ENCODE data around the gene C22orf39. TPM values are rescaled to one million over a fixed set of nuclear protein-coding genes. Genes with fewer than 3 reads are reported as not detected.

The C22orf39 gene, protein sequence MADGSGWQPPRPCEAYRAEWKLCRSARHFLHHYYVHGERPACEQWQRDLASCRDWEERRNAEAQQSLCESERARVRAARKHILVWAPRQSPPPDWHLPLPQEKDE
- 10 to 100 TPM; 44.9 to 64.3 (median 58.5) TPM for total RNA-seq
- polyA plus RNA-seq, result 45.6 TPM
- long read RNA-seq, donor 1, transcript C22orf39-203 (3 exons, 1,005 nt), result minor isoform, 11 of 251 reads
- long read RNA-seq, donor 1, transcript C22orf39-202 (3 exons, 3,350 nt), result major isoform, 208 of 251 reads
- long read RNA-seq, donor 1, partial matches to known transcripts, result 9 of 251 reads
- long read RNA-seq, donor 1, other reads (novel, unspliced or antisense), result 23 of 251 reads
- long read RNA-seq, donor 2, transcript C22orf39-202 (3 exons, 3,350 nt), result major isoform, 84 of 118 reads
- long read RNA-seq, donor 2, transcript C22orf39-203 (3 exons, 1,005 nt), result minor isoform, 17 of 118 reads
- long read RNA-seq, donor 2, partial matches to known transcripts, result 16 of 118 reads
- long read RNA-seq, donor 2, other reads (novel, unspliced or antisense), result 1 of 118 reads
- long read RNA-seq, donor 3, transcript C22orf39-203 (3 exons, 1,005 nt), result minor isoform, 11 of 454 reads
- long read RNA-seq, donor 3, transcript C22orf39-202 (3 exons, 3,350 nt), result major isoform, 380 of 454 reads
- long read RNA-seq, donor 3, partial matches to known transcripts, result 43 of 454 reads
- long read RNA-seq, donor 3, other reads (novel, unspliced or antisense), result 20 of 454 reads
- long read RNA-seq, donor 4, transcript C22orf39-203 (3 exons, 1,005 nt), result minor isoform, 15 of 125 reads
- long read RNA-seq, donor 4, transcript C22orf39-202 (3 exons, 3,350 nt), result major isoform, 96 of 125 reads
- long read RNA-seq, donor 4, partial matches to known transcripts, result 4 of 125 reads
- long read RNA-seq, donor 4, other reads (novel, unspliced or antisense), result 10 of 125 reads

DNA sequence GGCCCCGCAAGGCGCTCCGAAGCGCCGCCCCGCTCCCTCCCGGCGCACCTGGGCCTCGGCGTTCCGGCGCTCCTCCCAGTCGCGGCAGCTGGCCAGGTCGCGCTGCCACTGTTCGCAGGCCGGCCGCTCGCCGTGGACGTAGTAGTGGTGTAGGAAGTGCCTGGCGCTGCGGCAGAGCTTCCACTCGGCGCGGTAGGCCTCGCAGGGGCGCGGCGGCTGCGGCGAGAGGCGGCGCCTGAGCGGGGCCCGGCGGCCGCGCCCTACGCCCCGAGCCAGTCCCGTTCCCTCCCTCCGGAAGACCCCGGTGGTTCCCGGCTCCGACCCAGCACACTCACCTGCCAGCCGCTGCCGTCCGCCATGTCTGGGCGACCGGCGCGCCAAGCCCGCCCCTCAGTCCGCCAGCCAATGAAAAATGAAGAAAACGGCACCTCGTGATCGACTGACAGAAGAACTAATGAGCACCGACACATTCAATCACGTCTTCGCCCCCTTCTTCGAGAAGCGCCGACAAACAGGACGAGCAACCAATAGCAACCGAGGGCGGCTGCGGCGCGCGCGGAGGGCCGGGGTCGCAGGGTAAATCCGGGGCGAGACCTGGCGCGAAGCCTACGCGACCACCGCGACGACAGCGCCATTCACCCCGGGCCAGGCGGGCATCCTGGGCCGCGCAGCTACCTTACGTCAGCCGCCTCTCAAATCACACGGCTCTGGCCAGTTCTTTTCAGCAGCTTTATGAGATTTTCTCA lies at the start of gene C22orf39:
Gene C22orf39 (minus strand): TSS at position 382 of the 746 bp plus-strand sequence. CDS start 23 bp downstream, at position 359.
- DNase-seq, result peak; percentile 89 to 94 (median 93)
- peaks cover 13% of the 10 kb centered on the region for H3K4me1 ChIP-seq (ENCODE audit: control insufficient read depth, insufficient read depth, low read length)
- under 1% methylated on average over 92 of the region's 92 CpGs for WGBS
- ATAC-seq, result peak; percentile 95 to 96
- peak within 1 kb of the TSS; percentile 82 for H3K27ac ChIP-seq (ENCODE audit: low read length)
- intact Hi-C loops (cut with DNase I), result no loop called here
- peak within 1 kb of the TSS; percentile 82 for H3K4me3 ChIP-seq (ENCODE audit: low read length)
- no peaks in the 10 kb centered on the region for H3K27me3 ChIP-seq (ENCODE audit: control insufficient read depth, insufficient read depth)
- no peaks in the 10 kb centered on the region for H3K9me3 ChIP-seq (ENCODE audit: control insufficient read depth, low read length)

DNA sequence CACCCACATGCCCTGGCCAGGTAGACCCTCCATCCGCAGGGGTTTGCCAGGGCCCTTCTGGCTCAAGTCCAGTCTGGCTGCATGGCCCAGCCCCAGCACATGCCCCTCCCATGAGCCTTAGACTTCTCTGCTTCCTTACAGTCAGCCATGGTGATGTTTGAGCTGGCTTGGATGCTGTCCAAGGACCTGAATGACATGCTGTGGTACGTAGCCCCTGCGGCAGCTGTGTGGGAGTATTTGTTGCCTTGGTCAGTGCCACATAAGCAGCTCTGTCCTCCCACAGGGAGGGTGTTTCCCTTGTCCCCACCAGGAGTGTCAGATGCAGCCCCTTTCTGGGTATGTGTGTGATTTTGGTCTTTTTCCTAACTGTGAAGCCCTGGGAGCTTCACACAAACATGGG lies 49.7 kb upstream of the C22orf39 start:
- Histone ChIP-seq H3K4me3 (ENCODE audit: low read length) (no peak overlapping the region), H3K27me3 (ENCODE audit: control insufficient read depth, insufficient read depth) (no peaks in the 10 kb centered on the region), H3K4me1 (ENCODE audit: control insufficient read depth, insufficient read depth, low read length) (no peaks in the 10 kb centered on the region), H3K27ac (ENCODE audit: low read length) (no peak overlapping the region), H3K9me3 (ENCODE audit: control insufficient read depth, low read length) (no peaks in the 10 kb centered on the region)
- DNase-seq, result no peak
- 42% methylated on average over 3 of the region's 3 CpGs for WGBS
- peak in 1 of 2 donors; percentile 11 for ATAC-seq
- intact Hi-C loops (cut with DNase I), result loop anchor here in 3 of 4 donors (5.0 to 10.0 kb wide), 3 partner anchors 98 to 138 kb away; no protein-coding TSS in a partner anchor

DNA sequence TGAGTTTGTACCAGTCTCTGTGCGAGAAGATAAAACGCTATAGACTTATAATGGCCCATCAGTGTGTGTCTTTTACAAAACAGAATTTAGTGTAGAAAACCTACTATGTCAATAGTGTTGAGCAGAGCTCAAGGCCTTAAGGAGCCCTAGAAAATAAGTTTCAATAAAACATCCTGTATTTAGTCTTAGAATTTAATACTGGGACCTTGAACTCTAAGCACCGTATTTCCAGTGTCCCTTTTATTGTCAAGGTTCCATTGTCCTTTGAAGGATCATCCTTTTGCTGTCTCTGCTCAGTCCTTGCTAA lies 48.8 kb upstream of the C22orf39 start:
- H3K4me1 ChIP-seq (ENCODE audit: control insufficient read depth, insufficient read depth, low read length), result no peaks in the 10 kb centered on the region
- no peak overlapping the region for H3K27ac ChIP-seq (ENCODE audit: low read length)
- no peaks in the 10 kb centered on the region for H3K9me3 ChIP-seq (ENCODE audit: control insufficient read depth, low read length)
- ATAC-seq, result no peak
- DNase-seq, result no peak
- no peak overlapping the region for H3K4me3 ChIP-seq (ENCODE audit: low read length)
- intact Hi-C loops (cut with DNase I), result loop anchor here in 3 of 4 donors (5.0 to 10.0 kb wide), 3 partner anchors 99 to 139 kb away; no protein-coding TSS in a partner anchor
- H3K27me3 ChIP-seq (ENCODE audit: control insufficient read depth, insufficient read depth), result no peaks in the 10 kb centered on the region
- WGBS, result 94% methylated on average over 3 of the region's 3 CpGs

DNA sequence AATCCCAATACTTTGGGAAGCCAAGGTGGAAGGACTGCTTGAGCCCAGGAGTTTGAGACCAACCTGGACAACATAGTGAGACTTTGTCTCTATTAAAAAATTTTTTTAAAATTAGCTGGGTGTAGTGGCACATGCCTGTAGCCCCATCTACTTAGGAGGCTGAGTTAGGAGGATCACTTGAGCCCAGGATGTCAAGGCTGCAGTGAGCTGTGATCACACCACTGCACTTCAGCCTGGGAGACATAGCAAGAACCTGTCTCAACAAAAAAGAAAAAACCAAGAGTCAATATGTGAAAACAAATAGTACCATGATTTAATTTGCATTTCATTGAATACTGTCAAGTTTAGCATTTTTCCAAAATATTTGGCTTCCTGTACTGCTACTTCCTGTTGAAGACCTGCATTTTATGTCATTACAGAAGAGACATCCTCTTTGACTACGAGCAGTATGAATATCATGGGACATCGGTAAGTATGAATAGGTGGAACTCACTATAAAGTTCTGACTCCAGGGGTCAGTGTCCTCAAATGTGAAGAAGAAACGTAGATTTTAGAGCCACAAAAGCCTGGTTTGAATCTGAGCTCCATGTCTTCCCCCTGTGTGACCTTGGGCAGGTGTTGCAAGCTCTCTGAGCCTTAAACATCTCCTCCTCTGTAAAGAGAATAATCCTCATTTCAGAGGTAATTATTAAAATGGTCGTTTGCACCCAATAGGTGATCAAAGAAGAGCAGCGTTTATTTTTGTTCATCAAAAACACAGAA lies 48.2 kb upstream of the C22orf39 start:
- no peaks in the 10 kb centered on the region for H3K9me3 ChIP-seq (ENCODE audit: control insufficient read depth, low read length)
- no peaks in the 10 kb centered on the region for H3K27me3 ChIP-seq (ENCODE audit: control insufficient read depth, insufficient read depth)
- DNase-seq, result no peak
- intact Hi-C loops (cut with DNase I), result loop anchor here in 3 of 4 donors (5.0 to 10.0 kb wide), 3 partner anchors 99 to 139 kb away; no protein-coding TSS in a partner anchor
- no peak overlapping the region for H3K4me3 ChIP-seq (ENCODE audit: low read length)
- H3K4me1 ChIP-seq (ENCODE audit: control insufficient read depth, insufficient read depth, low read length), result no peaks in the 10 kb centered on the region
- ATAC-seq, result no peak
- 66% methylated on average over 5 of the region's 5 CpGs for WGBS
- no peak overlapping the region for H3K27ac ChIP-seq (ENCODE audit: low read length)

DNA sequence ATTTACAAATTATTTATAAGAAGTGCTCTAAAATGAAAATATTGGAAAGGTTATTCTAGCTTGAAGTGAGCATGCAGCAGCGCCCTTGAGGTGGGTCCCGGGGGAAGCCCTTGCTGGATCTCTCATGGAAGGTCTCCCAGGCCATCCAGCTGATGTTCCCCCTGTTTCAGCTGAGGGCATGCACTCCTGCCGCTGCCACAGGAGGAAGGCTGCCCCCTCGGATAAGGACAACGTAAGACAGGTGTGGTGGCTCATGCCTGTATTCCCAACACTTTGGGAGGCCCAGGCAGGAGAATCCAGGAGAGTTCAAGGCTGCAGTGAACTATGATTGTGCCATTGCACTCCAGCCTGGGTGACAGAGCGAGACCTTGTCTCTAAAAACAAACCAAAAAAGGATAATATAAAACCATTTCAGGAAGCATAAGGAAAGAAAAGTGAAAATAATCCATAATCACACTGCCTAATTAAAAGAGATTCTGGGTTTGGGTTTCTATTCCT lies 47.2 kb upstream of the C22orf39 start:
- no peak overlapping the region for H3K27ac ChIP-seq (ENCODE audit: low read length)
- 95% methylated on average over 6 of the region's 6 CpGs for WGBS
- intact Hi-C loops (cut with DNase I), result loop anchor here (5.0 to 10.0 kb wide), 3 partner anchors 100 to 140 kb away; no protein-coding TSS in a partner anchor
- H3K4me3 ChIP-seq (ENCODE audit: low read length), result no peak overlapping the region
- ATAC-seq (no peak), DNase-seq (no peak)
- no peaks in the 10 kb centered on the region for H3K4me1 ChIP-seq (ENCODE audit: control insufficient read depth, insufficient read depth, low read length)
- no peaks in the 10 kb centered on the region for H3K9me3 ChIP-seq (ENCODE audit: control insufficient read depth, low read length)
- no peaks in the 10 kb centered on the region for H3K27me3 ChIP-seq (ENCODE audit: control insufficient read depth, insufficient read depth)

DNA sequence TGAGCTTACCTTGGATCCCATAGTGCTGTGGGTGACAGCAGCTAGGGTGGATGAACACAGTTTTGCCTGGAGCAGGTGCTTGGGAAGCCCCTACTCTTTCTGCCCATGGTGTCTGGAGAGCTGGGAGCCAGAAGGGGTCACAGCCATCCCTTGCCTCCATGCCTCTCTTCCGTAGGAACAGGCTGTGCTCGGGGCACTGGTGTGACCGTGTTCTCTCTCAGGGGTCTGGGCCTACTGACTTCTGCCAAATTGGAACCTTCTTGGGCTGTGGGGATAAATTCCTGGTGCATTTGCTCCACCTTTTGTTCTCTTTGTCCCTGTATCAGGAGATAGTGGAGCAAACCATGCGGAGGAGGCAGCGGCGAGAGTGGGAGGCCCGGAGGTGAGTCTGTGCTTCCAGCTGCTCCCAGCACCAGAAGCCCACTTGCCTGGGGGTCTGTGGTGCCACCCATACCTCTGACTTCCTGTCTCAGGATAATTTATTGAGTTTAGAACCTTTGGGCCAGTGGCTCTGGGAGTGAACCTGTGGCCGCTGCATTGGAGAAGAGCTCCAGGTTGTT lies 46.6 kb upstream of the C22orf39 start:
- no peak overlapping the region for H3K27ac ChIP-seq (ENCODE audit: low read length)

DNA sequence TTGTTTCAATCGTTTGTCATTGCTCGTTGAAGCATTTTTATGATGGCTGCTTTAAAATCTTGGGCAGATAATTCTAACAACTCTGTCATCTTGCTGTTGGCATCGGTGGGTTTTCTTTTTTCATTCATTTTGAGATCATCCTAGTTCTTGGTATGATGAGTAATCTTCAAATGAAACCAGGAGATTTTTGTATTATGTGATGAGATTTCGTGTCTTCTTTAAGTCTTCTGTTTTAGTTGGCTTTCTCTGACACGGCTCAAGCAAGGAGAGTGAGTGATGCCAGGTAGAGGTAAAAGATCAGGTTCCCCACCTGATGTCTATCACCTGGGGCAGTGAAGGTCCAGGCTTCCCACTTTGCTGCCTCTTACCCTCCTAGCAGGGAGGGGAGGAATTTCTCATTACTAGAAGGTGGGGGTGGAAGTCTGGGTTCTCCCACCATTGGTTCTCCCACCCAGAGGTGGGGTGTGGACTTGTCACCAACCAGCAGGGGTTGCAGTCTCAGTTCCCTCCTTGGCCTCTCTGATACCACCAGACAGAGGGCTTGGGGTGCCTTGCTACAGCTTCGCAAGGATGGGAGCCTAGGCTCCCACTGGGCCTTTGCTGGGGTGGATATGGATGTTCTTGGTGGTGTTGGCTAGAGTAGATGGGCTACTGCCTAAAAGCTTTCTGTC lies 45.1 kb upstream of the C22orf39 start:
- no peak overlapping the region for H3K27ac ChIP-seq (ENCODE audit: low read length)
- H3K4me1 ChIP-seq (ENCODE audit: control insufficient read depth, insufficient read depth, low read length), result no peaks in the 10 kb centered on the region
- no peak overlapping the region for H3K4me3 ChIP-seq (ENCODE audit: low read length)
- DNase-seq (no peak), ATAC-seq (no peak)
- intact Hi-C loops (cut with DNase I), result loop anchor here in 3 of 4 donors (5.0 to 10.0 kb wide), 3 partner anchors 102 to 142 kb away; no protein-coding TSS in a partner anchor
- no peaks in the 10 kb centered on the region for H3K9me3 ChIP-seq (ENCODE audit: control insufficient read depth, low read length)
- 91% methylated on average over 6 of the region's 6 CpGs for WGBS
- no peaks in the 10 kb centered on the region for H3K27me3 ChIP-seq (ENCODE audit: control insufficient read depth, insufficient read depth)

More for the DNA sequence above, 46.6 kb upstream of the C22orf39 start:
- 96% methylated on average over 8 of the region's 8 CpGs for WGBS
- intact Hi-C loops (cut with DNase I), result loop anchor here in 3 of 4 donors (5.0 to 10.0 kb wide), 3 partner anchors 101 to 141 kb away; no protein-coding TSS in a partner anchor
- Histone ChIP-seq H3K27me3 (ENCODE audit: control insufficient read depth, insufficient read depth) (no peaks in the 10 kb centered on the region), H3K4me3 (ENCODE audit: low read length) (no peak overlapping the region), H3K4me1 (ENCODE audit: control insufficient read depth, insufficient read depth, low read length) (no peaks in the 10 kb centered on the region), H3K9me3 (ENCODE audit: control insufficient read depth, low read length) (no peaks in the 10 kb centered on the region)
- ATAC-seq (no peak), DNase-seq (no peak)

DNA sequence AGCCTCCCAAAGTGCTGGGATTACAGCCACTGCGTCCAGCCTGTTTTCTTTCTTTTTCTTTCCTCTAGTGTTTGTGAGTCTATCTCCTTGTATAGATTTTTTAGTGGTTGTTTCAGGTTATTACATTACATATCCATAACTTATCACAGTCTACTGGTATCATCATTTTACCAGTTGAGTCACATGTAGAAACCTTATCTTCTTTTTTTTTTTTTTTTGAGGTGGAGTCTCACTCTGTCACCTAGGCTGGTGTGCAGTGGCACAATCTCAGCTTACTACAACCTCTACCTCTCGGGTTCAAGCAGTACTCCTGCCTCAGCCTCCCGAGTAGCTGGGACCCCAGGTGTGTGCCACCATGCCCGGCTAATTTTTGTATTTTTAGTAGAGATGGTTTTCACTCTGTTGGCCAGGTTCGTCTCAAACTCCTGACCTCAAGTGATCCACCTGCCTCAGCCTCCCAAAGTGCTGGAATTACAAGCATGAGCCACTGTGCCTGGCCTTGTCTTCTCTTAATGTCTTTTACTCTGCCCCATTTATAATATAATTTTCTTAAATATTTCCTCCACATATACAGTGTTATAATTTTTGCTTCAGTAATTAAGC lies 43.2 kb upstream of the C22orf39 start:
- no peaks in the 10 kb centered on the region for H3K27me3 ChIP-seq (ENCODE audit: control insufficient read depth, insufficient read depth)
- no peak overlapping the region for H3K4me3 ChIP-seq (ENCODE audit: low read length)
- H3K27ac ChIP-seq (ENCODE audit: low read length), result no peak overlapping the region
- H3K9me3 ChIP-seq (ENCODE audit: control insufficient read depth, low read length), result no peaks in the 10 kb centered on the region
- DNase-seq, result no peak
- H3K4me1 ChIP-seq (ENCODE audit: control insufficient read depth, insufficient read depth, low read length), result no peaks in the 10 kb centered on the region
- intact Hi-C loops (cut with DNase I), result loop anchor here in 3 of 4 donors (5.0 to 10.0 kb wide), 3 partner anchors 104 to 144 kb away; no protein-coding TSS in a partner anchor
- 94% methylated on average over 5 of the region's 5 CpGs for WGBS
- ATAC-seq, result no peak
